ENCODE results near the gene NFIA. TPM values are rescaled to one million over a fixed set of nuclear protein-coding genes. Genes with fewer than 3 reads are reported as not detected.

The NFIA gene
- total RNA-seq, 4 donors from 2014 or later = 134 to 183 (median 148) TPM

DNA sequence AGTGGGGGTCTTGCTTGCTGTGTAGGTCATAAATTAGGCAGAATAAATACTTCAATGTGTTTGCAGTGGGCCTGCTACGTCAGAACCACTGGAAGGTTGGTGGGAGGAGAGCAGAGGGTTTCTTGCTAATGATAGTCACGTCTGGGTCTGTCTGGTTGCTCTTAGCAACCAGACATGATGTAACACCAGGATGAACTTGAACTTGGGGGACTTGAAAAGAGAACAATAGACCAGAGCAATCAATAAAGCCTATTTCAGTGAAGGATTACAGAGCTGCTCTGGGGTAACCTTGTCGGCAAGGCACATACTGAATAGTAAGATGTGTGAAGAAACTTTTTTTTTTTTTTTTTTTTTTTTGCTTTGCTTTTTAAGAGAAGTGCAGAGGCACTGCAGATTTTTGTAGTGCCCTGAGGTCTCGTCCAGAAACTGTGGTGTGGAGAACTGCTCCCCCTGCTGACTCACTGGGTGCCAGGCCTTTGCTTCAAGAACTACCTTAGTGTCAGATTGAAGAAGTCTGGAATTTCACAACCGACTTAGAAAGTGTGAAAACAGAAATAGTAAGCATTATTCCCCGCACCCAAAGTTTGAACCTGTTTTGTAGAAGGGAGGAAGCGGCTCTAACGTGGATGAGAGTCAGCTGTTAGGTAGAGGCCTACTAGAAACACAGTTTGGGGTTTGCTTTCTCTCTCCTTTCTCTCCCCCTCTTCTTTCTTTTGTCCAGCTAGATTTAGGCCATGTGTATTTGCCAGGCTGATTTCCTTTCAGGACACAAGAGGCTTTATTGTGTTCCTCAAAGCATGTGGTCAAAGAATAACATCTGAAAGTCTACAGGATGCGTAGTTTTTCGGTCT, 371.0 kb downstream of the NFIA start:
- Histone ChIP-seq H3K4me1 (peaks cover 59 to 63% (median 62%) of the 10 kb centered on the region in 4 donors), H3K27ac (replicated peaks in 1 of 4) (peak overlapping the region; percentile 70 to 80 (median 72)), H3K9me3 (no peaks in the 10 kb centered on the region), H3K4me3 (no peak overlapping the region), H3K36me3 (peaks cover 3 to 22% (median 13%) of the 10 kb centered on the region in 4 donors), H3K27me3 (no peaks in the 10 kb centered on the region)
- 19% methylated on average over 10 of the region's 10 CpGs for WGBS
- no peak for TF ChIP-seq EP300 (IDR thresholded peaks at IDR 0.05)
- TF ChIP-seq POLR2AphosphoS5 (IDR thresholded peaks at IDR 0.05) = peak in 1 of 2 donors; percentile 61
- TF ChIP-seq, protein P1, sequence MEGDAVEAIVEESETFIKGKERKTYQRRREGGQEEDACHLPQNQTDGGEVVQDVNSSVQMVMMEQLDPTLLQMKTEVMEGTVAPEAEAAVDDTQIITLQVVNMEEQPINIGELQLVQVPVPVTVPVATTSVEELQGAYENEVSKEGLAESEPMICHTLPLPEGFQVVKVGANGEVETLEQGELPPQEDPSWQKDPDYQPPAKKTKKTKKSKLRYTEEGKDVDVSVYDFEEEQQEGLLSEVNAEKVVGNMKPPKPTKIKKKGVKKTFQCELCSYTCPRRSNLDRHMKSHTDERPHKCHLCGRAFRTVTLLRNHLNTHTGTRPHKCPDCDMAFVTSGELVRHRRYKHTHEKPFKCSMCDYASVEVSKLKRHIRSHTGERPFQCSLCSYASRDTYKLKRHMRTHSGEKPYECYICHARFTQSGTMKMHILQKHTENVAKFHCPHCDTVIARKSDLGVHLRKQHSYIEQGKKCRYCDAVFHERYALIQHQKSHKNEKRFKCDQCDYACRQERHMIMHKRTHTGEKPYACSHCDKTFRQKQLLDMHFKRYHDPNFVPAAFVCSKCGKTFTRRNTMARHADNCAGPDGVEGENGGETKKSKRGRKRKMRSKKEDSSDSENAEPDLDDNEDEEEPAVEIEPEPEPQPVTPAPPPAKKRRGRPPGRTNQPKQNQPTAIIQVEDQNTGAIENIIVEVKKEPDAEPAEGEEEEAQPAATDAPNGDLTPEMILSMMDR (IDR thresholded peaks at IDR 0.05) = peak; percentile 74 to 86 (median 83)
- no peak for TF ChIP-seq POLR2A (IDR thresholded peaks at IDR 0.05; ENCODE audit: low read depth)
- intact Hi-C loops (cut with DNase I) = loop anchor here (5.0 to 10.0 kb wide), 4 partner anchors 189 to 479 kb away; partner anchors contain the start of gene TM2D1
- DNase-seq (ENCODE audit: extremely low spot score) = peak; percentile 97

DNA sequence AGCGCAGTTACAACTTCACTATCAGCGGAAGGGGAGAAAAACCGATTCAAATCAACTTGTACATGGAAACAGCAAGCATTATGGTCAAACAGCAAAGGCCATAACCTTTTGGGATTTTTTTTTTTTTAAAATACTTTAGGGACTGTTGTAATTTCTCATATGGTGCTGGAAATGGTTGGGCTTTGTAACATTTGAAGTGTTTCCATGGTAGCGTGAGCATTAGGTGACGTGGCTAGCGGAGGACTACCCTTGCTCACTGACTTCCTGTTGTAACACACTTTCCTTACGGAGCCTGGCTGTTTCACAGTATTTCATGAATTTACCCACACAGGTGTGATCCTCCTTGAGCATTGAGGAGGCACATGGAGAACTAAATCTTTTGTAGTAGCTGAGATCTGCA, 373.0 kb downstream of the NFIA start:
- Histone ChIP-seq H3K27me3 (no peaks in the 10 kb centered on the region), H3K4me3 (no peak overlapping the region), H3K4me1 (peaks cover 40 to 47% (median 42%) of the 10 kb centered on the region in 4 donors), H3K9me3 (no peaks in the 10 kb centered on the region), H3K27ac (replicated peaks in 1 of 4) (peak overlapping the region in 2 of 4 donors; percentile 71 to 80), H3K36me3 (peaks cover 3 to 37% (median 15%) of the 10 kb centered on the region in 4 donors)
- no peak for DNase-seq (ENCODE audit: extremely low spot score)
- WGBS = 89% methylated on average over 7 of the region's 7 CpGs
- TF ChIP-seq POLR2AphosphoS5 (IDR thresholded peaks at IDR 0.05) (no peak), EP300 (IDR thresholded peaks at IDR 0.05) (no peak), POLR2A (IDR thresholded peaks at IDR 0.05; ENCODE audit: low read depth) (no peak)
- TF ChIP-seq, protein P1 (IDR thresholded peaks at IDR 0.05) = no peak
- intact Hi-C loops (cut with DNase I) = loop anchor here (10.0 kb wide), 2 partner anchors 269 to 481 kb away; partner anchors contain the start of gene TM2D1

DNA sequence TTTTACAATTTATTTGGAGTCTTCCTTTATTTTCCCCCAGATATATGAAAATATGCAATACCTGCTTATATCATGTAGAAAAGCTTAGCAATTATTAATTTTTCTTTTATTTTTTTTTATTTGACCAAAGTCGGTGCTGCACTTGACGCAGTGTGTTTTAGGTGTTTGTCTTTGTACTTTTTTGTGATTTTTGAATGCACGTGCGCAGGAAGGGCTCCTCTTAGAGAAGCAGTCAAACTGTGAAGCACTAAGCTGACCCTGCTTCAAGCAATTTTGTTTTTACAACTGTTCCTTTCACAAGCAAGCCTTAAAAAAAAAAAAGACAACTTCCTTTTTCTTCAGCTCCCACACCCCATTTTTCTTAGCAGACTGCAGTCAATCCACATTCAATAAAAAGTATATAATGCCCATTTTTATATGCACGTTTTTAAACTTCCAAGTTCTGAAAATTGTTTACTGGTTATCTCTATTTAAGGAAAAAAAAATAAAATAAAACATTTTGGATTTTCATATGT, 375.2 kb downstream of the NFIA start:
- intact Hi-C loops (cut with DNase I) = loop anchor here (10.0 kb wide), 2 partner anchors 267 to 483 kb away; partner anchors contain the start of gene TM2D1

DNA sequence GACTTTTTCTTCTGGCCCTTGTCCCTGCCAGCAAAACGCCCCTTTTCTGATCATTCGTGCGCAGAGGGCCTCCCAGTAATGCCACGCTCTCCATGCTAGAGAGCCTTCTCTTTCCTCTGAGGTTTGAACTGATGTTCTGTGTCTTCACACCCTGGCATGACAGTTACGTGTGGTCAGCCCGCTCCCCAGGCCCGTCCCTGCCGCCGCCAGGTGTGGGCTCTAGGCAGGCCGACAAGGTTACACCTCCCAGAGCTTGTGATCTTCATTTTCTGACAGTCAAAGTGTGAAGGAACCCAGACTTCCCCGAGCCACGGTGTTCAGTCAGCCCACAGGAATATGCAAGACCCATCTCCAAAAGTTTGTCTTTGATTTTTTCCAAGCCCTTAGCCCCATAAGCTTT, 377.0 kb downstream of the NFIA start:
- H3K27ac ChIP-seq (replicated peaks in 1 of 4) = no peak overlapping the region
- DNase-seq (ENCODE audit: extremely low spot score) = no peak
- TF ChIP-seq, protein P1 (IDR thresholded peaks at IDR 0.05) = no peak
- TF ChIP-seq POLR2AphosphoS5 (IDR thresholded peaks at IDR 0.05) (no peak), POLR2A (IDR thresholded peaks at IDR 0.05; ENCODE audit: low read depth) (no peak), EP300 (IDR thresholded peaks at IDR 0.05) (no peak)
- peaks cover 2 to 8% (median 3%) of the 10 kb centered on the region in 4 donors for H3K4me1 ChIP-seq
- no peaks in the 10 kb centered on the region for H3K9me3 ChIP-seq
- peaks cover 3 to 52% (median 16%) of the 10 kb centered on the region in 4 donors for H3K36me3 ChIP-seq
- 98% methylated on average over 12 of the region's 12 CpGs for WGBS
- intact Hi-C loops (cut with DNase I) = loop anchor here (10.0 kb wide), 2 partner anchors 265 to 485 kb away; partner anchors contain the start of gene TM2D1
- no peak overlapping the region for H3K4me3 ChIP-seq
- no peaks in the 10 kb centered on the region for H3K27me3 ChIP-seq

More for the DNA sequence above, 375.2 kb downstream of the NFIA start:
- no peaks in the 10 kb centered on the region for H3K9me3 ChIP-seq
- H3K27me3 ChIP-seq = no peaks in the 10 kb centered on the region
- 71% methylated on average over 5 of the region's 5 CpGs for WGBS
- H3K4me3 ChIP-seq = no peak overlapping the region
- TF ChIP-seq POLR2AphosphoS5 (IDR thresholded peaks at IDR 0.05) (no peak), EP300 (IDR thresholded peaks at IDR 0.05) (no peak), POLR2A (IDR thresholded peaks at IDR 0.05; ENCODE audit: low read depth) (no peak)
- TF ChIP-seq, protein P1 (IDR thresholded peaks at IDR 0.05) = no peak
- peaks cover 3 to 47% (median 15%) of the 10 kb centered on the region in 4 donors for H3K36me3 ChIP-seq
- H3K27ac ChIP-seq (replicated peaks in 1 of 4) = no peak overlapping the region
- peaks cover 18 to 25% (median 20%) of the 10 kb centered on the region in 4 donors for H3K4me1 ChIP-seq
- DNase-seq (ENCODE audit: extremely low spot score) = no peak

Data from esophagus muscularis mucosa (tissue), 4 donors.